ENCODE measurements around the gene SCAMP4.

SCAMP4 gene

DNA sequence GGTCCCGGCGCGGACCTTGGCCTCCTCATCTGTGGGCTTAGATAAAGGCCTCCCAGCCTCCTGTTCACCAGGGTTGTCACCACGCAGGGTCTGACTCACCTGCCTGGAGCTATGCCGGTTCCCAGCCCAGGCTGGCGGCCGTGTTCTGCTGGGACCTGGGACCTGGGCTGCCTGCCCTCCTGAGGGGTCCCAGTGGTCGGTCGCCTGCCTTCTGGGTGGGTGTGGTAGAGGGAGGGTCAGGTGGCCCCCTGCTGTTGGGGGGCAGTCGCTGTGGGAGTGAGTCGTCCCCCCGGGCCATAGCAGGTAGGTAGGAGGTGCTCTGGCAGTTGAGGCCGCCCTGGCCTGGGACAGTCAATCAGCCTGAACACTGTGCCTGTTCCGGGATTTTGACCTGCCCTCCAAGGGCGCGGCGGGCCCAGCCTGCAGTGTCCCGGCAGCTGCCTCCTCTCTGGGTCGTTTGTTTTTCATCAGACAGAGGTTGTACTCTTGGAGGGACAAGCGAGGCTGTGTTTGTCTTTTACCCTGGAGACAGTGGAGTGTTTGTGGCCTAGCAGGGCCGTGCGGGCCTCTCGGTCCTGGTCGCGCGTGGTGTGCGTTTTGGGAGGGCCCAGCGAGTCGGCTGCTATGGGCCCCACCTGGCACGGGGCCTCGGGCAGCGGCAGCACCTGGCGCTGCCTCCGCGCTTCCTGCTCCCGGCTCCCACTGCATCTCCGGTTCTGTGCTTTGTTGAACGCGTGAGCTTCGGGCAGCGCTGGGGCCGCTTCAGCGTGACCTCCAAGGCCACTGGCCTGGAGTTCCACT, 2.6 kb downstream of the SCAMP4 start (continued):
- TF ChIP-seq, protein P1, sequence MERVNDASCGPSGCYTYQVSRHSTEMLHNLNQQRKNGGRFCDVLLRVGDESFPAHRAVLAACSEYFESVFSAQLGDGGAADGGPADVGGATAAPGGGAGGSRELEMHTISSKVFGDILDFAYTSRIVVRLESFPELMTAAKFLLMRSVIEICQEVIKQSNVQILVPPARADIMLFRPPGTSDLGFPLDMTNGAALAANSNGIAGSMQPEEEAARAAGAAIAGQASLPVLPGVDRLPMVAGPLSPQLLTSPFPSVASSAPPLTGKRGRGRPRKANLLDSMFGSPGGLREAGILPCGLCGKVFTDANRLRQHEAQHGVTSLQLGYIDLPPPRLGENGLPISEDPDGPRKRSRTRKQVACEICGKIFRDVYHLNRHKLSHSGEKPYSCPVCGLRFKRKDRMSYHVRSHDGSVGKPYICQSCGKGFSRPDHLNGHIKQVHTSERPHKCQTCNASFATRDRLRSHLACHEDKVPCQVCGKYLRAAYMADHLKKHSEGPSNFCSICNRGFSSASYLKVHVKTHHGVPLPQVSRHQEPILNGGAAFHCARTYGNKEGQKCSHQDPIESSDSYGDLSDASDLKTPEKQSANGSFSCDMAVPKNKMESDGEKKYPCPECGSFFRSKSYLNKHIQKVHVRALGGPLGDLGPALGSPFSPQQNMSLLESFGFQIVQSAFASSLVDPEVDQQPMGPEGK (tag by site-specific recombination; IDR thresholded peaks at IDR 0.05) = no peak
- no peak for TF ChIP-seq ZFP37 (tag by site-specific recombination; IDR thresholded peaks at IDR 0.05)
- TF ChIP-seq, protein P2, sequence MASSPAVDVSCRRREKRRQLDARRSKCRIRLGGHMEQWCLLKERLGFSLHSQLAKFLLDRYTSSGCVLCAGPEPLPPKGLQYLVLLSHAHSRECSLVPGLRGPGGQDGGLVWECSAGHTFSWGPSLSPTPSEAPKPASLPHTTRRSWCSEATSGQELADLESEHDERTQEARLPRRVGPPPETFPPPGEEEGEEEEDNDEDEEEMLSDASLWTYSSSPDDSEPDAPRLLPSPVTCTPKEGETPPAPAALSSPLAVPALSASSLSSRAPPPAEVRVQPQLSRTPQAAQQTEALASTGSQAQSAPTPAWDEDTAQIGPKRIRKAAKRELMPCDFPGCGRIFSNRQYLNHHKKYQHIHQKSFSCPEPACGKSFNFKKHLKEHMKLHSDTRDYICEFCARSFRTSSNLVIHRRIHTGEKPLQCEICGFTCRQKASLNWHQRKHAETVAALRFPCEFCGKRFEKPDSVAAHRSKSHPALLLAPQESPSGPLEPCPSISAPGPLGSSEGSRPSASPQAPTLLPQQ (tag by site-specific recombination; IDR thresholded peaks at IDR 0.05) = peak; percentile 50; the same call in 1 of the 2 replicates
- TF ChIP-seq ZNF777 (tag by site-specific recombination; IDR thresholded peaks at IDR 0.05; ENCODE audit: borderline replicate concordance) = no peak
- peak; percentile 61; the same call in 1 of the 2 replicates for TF ChIP-seq ZNF600 (tag by site-specific recombination; IDR thresholded peaks at IDR 0.05)
- 0 out of 2 replicates have a peak, but pooled peaks have one; percentile 40 for TF ChIP-seq ZBTB8A (tag by site-specific recombination; IDR thresholded peaks at IDR 0.05)
- no peak for TF ChIP-seq YY1 (tag by site-specific recombination; IDR thresholded peaks at IDR 0.05)

DNA sequence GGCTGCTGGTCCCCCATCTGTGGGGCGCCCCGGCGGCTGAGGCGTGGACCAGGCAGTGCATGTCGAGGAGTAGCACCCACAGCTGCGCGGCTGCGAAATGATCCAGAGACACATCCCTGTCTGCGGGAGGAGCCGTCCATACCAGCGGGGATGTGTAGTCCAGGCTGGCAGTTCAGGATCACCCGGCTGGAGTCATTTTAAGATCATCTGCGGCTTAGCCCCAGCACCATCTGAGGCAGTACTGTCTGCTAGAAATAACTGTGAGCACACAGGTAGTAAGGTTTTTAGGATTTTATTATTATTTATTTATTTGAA, 3.1 kb downstream of the SCAMP4 start:
- Histone ChIP-seq H3K4me1 (ENCODE audit: control insufficient read depth, insufficient read depth, low read length) (peaks cover 12% of the 10 kb centered on the region), H3K36me3 (ENCODE audit: control insufficient read depth in 2 of 2, insufficient read depth in 1 of 2, low read length in 2 of 2) (peaks cover 0 to 37% of the 10 kb centered on the region in 2 experiments; a peak in 2 of 3 replicates), H3K4me3 (ENCODE audit: low read depth, low read length) (no peak overlapping the region), H3K9me3 (ENCODE audit: control insufficient read depth, insufficient read depth, low read depth, low read length) (no peaks in the 10 kb centered on the region), H3K27ac (ENCODE audit: extremely low read depth, low read depth, low read length) (no peak overlapping the region)
- ChIA-PET POLR2A (no interaction called here), CTCF (interaction anchor here (0.6 kb wide), 1 partner anchor 111 kb away, joined by 5 read pairs; no protein-coding TSS in a partner anchor)
- no peak for TF ChIP-seq PRDM1 (tag by site-specific recombination; IDR thresholded peaks at IDR 0.05)

GRCh38 chr19:1909761-1910080, 4.5 kb downstream of the SCAMP4 start:
- H3K4me1 ChIP-seq (ENCODE audit: control insufficient read depth, insufficient read depth, low read length) = peaks cover 12% of the 10 kb centered on the region
- no peak overlapping the region for H3K4me3 ChIP-seq (ENCODE audit: low read depth, low read length)
- peaks cover 0 to 49% of the 10 kb centered on the region in 2 experiments; a peak in 2 of 3 replicates for H3K36me3 ChIP-seq (ENCODE audit: control insufficient read depth in 2 of 2, insufficient read depth in 1 of 2, low read length in 2 of 2)
- H3K27ac ChIP-seq (ENCODE audit: extremely low read depth, low read depth, low read length) = 0 out of 2 replicates have a peak overlapping the region, but pooled peaks have one; percentile 38
- POLR2A ChIA-PET = no interaction called here
- H3K9me3 ChIP-seq (ENCODE audit: control insufficient read depth, insufficient read depth, low read depth, low read length) = no peaks in the 10 kb centered on the region
- TF ChIP-seq ZNF596 (tag by site-specific recombination; IDR thresholded peaks at IDR 0.05) (no peak), ZNF843 (tag by site-specific recombination; IDR thresholded peaks at IDR 0.05) (no peak), ZNF510 (tag by site-specific recombination; IDR thresholded peaks at IDR 0.05; ENCODE audit: insufficient replicate concordance) (no peak), ZNF514 (tag by site-specific recombination; IDR thresholded peaks at IDR 0.05) (no peak), ZNF341 (tag by site-specific recombination; IDR thresholded peaks at IDR 0.05; ENCODE audit: low read depth) (peak; percentile 26; the same call in 1 of the 2 replicates), ZBTB7A (tag by site-specific recombination; IDR thresholded peaks at IDR 0.05; ENCODE audit: low read depth) (no peak), ZFHX2 (tag by site-specific recombination; conservative IDR thresholded peaks at IDR 0.05) (0 out of 2 replicates have a peak, but pooled peaks have one; percentile 15), ZNF133 (tag by site-specific recombination; IDR thresholded peaks at IDR 0.05) (no peak), ZNF391 (tag by site-specific recombination; IDR thresholded peaks at IDR 0.05; ENCODE audit: borderline replicate concordance, low read depth) (no peak), ZBTB6 (tag by site-specific recombination; IDR thresholded peaks at IDR 0.05) (no peak), WT1 (tag by site-specific recombination; IDR thresholded peaks at IDR 0.05) (no peak), ZIC2 (tag by site-specific recombination; IDR thresholded peaks at IDR 0.05) (peak; percentile 48; the same call in 1 of the 2 replicates), ZBTB48 (tag by site-specific recombination; IDR thresholded peaks at IDR 0.05) (peak; percentile 7; the same call in 1 of the 2 replicates), ZNF629 (tag by site-specific recombination; IDR thresholded peaks at IDR 0.05) (0 out of 2 replicates have a peak, but pooled peaks have one; percentile 2)
- CTCF ChIA-PET = interaction anchor here (1.1 kb wide), 1 partner anchor 38 kb away, joined by 4 read pairs; no protein-coding TSS in a partner anchor

Data from HEK293 (cell line).